Measurements from ENCODE around the gene DISP2.

DISP2 gene

GRCh38 chr15:40398413-40398873 lies 40.4 kb downstream of the DISP2 start:
- DNase-seq (ENCODE audit: low spot score): no peak
- POLR2A ChIA-PET (ENCODE audit: low non-redundant PET): no interaction called here
- CTCF ChIA-PET: no interaction called here
- TF ChIP-seq CTCF (conservative IDR thresholded peaks at IDR 0.05; ENCODE audit: low read depth): no peak
- no peak overlapping the region for H3K27ac ChIP-seq

- TF ChIP-seq CTCF (conservative IDR thresholded peaks at IDR 0.05; ENCODE audit: low read depth): no peak
- H3K27ac ChIP-seq: no peak overlapping the region
- CTCF ChIA-PET: interaction anchor here (0.6 kb wide), 2 partner anchors 120 to 499 kb away, joined by 4 to 5 read pairs; no protein-coding TSS in a partner anchor
- no peak for DNase-seq (ENCODE audit: low spot score)
- POLR2A ChIA-PET (ENCODE audit: low non-redundant PET): no interaction called here
Measured at GRCh38 chr15:40399370-40399769, 41.4 kb downstream of the DISP2 start.

GRCh38 chr15:40405501-40406381 lies 47.7 kb downstream of the DISP2 start, which contains the start of gene IVD:
IVD (plus strand) TSS chr15:40405795; CDS start chr15:40405828, 33 bp downstream.
- ChIA-PET CTCF (interaction anchor here (0.6 to 1.0 kb wide), 2 partner anchors 16 to 227 kb away, joined by 3 to 4 read pairs; no protein-coding TSS in a partner anchor), POLR2A (ENCODE audit: low non-redundant PET) (interaction anchor here (0.8 to 0.9 kb wide), 2 partner anchors 22 to 38 kb away, joined by 3 to 4 read pairs; no protein-coding TSS in a partner anchor)

GRCh38 chr15:40407330-40407990 lies 49.4 kb downstream of the DISP2 start:
- ChIA-PET POLR2A (ENCODE audit: low non-redundant PET) (no interaction called here), CTCF (interaction anchor here (0.6 to 0.7 kb wide), 2 partner anchors 22 to 56 kb away, joined by 3 read pairs; no protein-coding TSS in a partner anchor)
- no peak for DNase-seq (ENCODE audit: low spot score)
- peak overlapping the region; percentile 83 for H3K27ac ChIP-seq
- no peak for TF ChIP-seq CTCF (conservative IDR thresholded peaks at IDR 0.05; ENCODE audit: low read depth)

More at GRCh38 chr15:40405501-40406381, 47.7 kb downstream of the DISP2 start, which contains the start of gene IVD:
- peak; percentile 100 for DNase-seq (ENCODE audit: low spot score)
- TF ChIP-seq CTCF (conservative IDR thresholded peaks at IDR 0.05; ENCODE audit: low read depth): no peak
- peak within 1 kb of the TSS; percentile 83 for H3K27ac ChIP-seq

- ChIA-PET CTCF (interaction anchor here (0.6 to 0.7 kb wide), 2 partner anchors 12 to 37 kb away, joined by 3 read pairs; no protein-coding TSS in a partner anchor), POLR2A (ENCODE audit: low non-redundant PET) (no interaction called here)
- H3K27ac ChIP-seq: no peak overlapping the region
- DNase-seq (ENCODE audit: low spot score): no peak
- no peak for TF ChIP-seq CTCF (conservative IDR thresholded peaks at IDR 0.05; ENCODE audit: low read depth)
Measured at GRCh38 chr15:40409366-40409765, 51.3 kb downstream of the DISP2 start.

- POLR2A ChIA-PET (ENCODE audit: low non-redundant PET): no interaction called here
- no peak for TF ChIP-seq CTCF (conservative IDR thresholded peaks at IDR 0.05; ENCODE audit: low read depth)
- no peak overlapping the region for H3K27ac ChIP-seq
- DNase-seq (ENCODE audit: low spot score): no peak
- CTCF ChIA-PET: interaction anchor here (0.6 to 1.0 kb wide), 2 partner anchors 131 to 166 kb away, joined by 3 to 4 read pairs; no protein-coding TSS in a partner anchor
Measured at GRCh38 chr15:40410476-40410875, 52.5 kb downstream of the DISP2 start.
